Measurements from ENCODE around the gene C1orf116.

DNA sequence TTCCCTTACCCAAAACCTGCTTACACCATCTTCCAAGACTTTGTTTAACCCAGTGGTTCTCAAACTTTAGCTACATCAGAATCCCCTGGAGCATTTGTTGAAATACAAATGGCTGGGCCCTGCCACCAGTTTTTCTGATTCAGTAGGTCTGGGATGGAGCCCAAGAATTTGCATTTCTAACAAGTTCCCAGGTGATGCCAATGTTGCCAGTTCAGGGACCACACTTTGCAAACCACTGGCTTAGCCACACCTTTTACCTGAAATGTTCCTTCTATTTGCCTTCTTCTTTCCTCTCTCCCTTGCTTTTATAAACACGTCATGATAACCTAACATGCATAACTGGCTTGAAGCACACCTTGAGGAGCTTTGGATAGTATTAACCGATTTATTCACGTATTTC is 46.2 kb downstream of the C1orf116 start:
- TF ChIP-seq, protein P1, sequence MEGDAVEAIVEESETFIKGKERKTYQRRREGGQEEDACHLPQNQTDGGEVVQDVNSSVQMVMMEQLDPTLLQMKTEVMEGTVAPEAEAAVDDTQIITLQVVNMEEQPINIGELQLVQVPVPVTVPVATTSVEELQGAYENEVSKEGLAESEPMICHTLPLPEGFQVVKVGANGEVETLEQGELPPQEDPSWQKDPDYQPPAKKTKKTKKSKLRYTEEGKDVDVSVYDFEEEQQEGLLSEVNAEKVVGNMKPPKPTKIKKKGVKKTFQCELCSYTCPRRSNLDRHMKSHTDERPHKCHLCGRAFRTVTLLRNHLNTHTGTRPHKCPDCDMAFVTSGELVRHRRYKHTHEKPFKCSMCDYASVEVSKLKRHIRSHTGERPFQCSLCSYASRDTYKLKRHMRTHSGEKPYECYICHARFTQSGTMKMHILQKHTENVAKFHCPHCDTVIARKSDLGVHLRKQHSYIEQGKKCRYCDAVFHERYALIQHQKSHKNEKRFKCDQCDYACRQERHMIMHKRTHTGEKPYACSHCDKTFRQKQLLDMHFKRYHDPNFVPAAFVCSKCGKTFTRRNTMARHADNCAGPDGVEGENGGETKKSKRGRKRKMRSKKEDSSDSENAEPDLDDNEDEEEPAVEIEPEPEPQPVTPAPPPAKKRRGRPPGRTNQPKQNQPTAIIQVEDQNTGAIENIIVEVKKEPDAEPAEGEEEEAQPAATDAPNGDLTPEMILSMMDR (IDR thresholded peaks at IDR 0.05): no peak
- no peak for TF ChIP-seq ZFX (IDR thresholded peaks at IDR 0.05; ENCODE audit: borderline replicate concordance)
